ENCODE data around the gene RAD51B. TPM values are rescaled to one million over a fixed set of nuclear protein-coding genes. Genes with fewer than 3 reads are reported as not detected.
"Not testable (repeated sequence)": the region's sequence is repeated elsewhere in the genome, so short reads cannot be mapped to it uniquely, and the experiment has no call there.

Gene RAD51B
- total and polyA plus RNA-seq, 2 of the 13 experiments (the other 11 are each of a cell fraction or from before 2014, with no cell fraction given): 7.0 to 9.5 TPM

GRCh38 chr14:67816326-67817002, 3.1 kb upstream of the RAD51B start, which contains the start of gene ZFYVE26 (continued):
- TF ChIP-seq ZGPAT (CRISPR knock-in tag; IDR thresholded peaks at IDR 0.05): peak; percentile 73

- Histone ChIP-seq H3K9ac (ENCODE audit: insufficient read depth, low read depth, low read length) (no peak overlapping the region), H2AFZ (ENCODE audit: low read length) (no peak overlapping the region), H4K20me1 (ENCODE audit: insufficient read depth, low read length) (no peaks in the 10 kb centered on the region), H3K4me3 (replicated peaks in 1 of 3; ENCODE audit: insufficient read depth in 1 of 3, low read depth in 2 of 3, low read length in 3 of 3) (0 out of 6 replicates have a peak overlapping the region, but pooled peaks of 1 of the 3 experiments have one; percentile 84), H3K9me3 (ENCODE audit: low read length) (no peaks in the 10 kb centered on the region), H3K4me1 (ENCODE audit: insufficient read depth, low read length) (peaks cover 35% of the 10 kb centered on the region), H3K27me3 (ENCODE audit: control insufficient read depth in 1 of 2, insufficient read depth in 2 of 2, low read length in 2 of 2) (no peaks in the 10 kb centered on the region; a peak in 1 of 5 replicates), H3K27ac (ENCODE audit: extremely low read length, insufficient read depth, low read length) (no peak overlapping the region), H3K36me3 (replicated peaks in 1 of 2; ENCODE audit: control insufficient read depth in 1 of 2, insufficient read depth in 2 of 2, low read length in 2 of 2) (peaks cover 2 to 7% of the 10 kb centered on the region in 2 experiments; a peak in 4 of 5 replicates), H3K79me2 (ENCODE audit: insufficient read depth, low read length) (peaks cover 19% of the 10 kb centered on the region), H3K4me2 (ENCODE audit: low read depth, low read length) (no peak overlapping the region)
- BruUV-seq (replicated peaks): no TSS peak
- ChIA-PET POLR2A (interaction anchor here (1.9 kb wide), 1 partner anchor 218 kb away, joined by 6 read pairs; the partner anchor contains the start of gene PIGH), CTCF (ENCODE audit: low intra/inter-chr PET ratio, low total read pairs) (no interaction called here)
- DNase-seq (ENCODE audit: low spot score) (no peak), ATAC-seq (no peak), FAIRE-seq (no peak)
- TF ChIP-seq ZFP1 (CRISPR knock-in tag; IDR thresholded peaks at IDR 0.05) (no peak), ZNF775 (CRISPR knock-in tag; IDR thresholded peaks at IDR 0.05; ENCODE audit: borderline replicate concordance) (no peak), ZNF766 (CRISPR knock-in tag; IDR thresholded peaks at IDR 0.05; ENCODE audit: borderline replicate concordance) (no peak), HNRNPLL (IDR thresholded peaks at IDR 0.05; ENCODE audit: low read depth, low read length, poor library complexity, severe bottlenecking) (no peak), ZNF468 (CRISPR knock-in tag; IDR thresholded peaks at IDR 0.05) (no peak)
- in situ Hi-C loops (cut with HindIII; ENCODE audit: extremely low pct_ligation_motif_present, low pct_unique_long_range_greater_than_20kb) (no loop called here), intact Hi-C loops (cut with micrococcal nuclease; ENCODE audit: unreplicated experiment) (no loop called here)
- WGBS (ENCODE audit: low lambda C conversion rate): 90% methylated on average over 14 of the region's 14 CpGs
Measured at GRCh38 chr14:67817750-67818438, 1.7 kb upstream of the RAD51B start.

GRCh38 chr14:67818476-67818875, 1.1 kb upstream of the RAD51B start:
- peaks cover 18% of the 10 kb centered on the region for H3K79me2 ChIP-seq (ENCODE audit: insufficient read depth, low read length)
- H3K36me3 ChIP-seq (replicated peaks in 1 of 2; ENCODE audit: control insufficient read depth in 1 of 2, insufficient read depth in 2 of 2, low read length in 2 of 2); in situ Hi-C loops (cut with HindIII; ENCODE audit: extremely low pct_ligation_motif_present, low pct_unique_long_range_greater_than_20kb); H3K27me3 ChIP-seq (ENCODE audit: control insufficient read depth in 1 of 2, insufficient read depth in 2 of 2, low read length in 2 of 2); H3K4me3 ChIP-seq (replicated peaks in 1 of 3; ENCODE audit: insufficient read depth in 1 of 3, low read depth in 2 of 3, low read length in 3 of 3); H2AFZ ChIP-seq (ENCODE audit: low read length); H3K9ac ChIP-seq (ENCODE audit: insufficient read depth, low read depth, low read length); H3K9me3 ChIP-seq (ENCODE audit: low read length); intact Hi-C loops (cut with micrococcal nuclease; ENCODE audit: unreplicated experiment); ATAC-seq; DNase-seq (ENCODE audit: low spot score); H3K27ac ChIP-seq (ENCODE audit: extremely low read length, insufficient read depth, low read length); POLR2A ChIA-PET; H4K20me1 ChIP-seq (ENCODE audit: insufficient read depth, low read length); BruUV-seq (replicated peaks); CTCF ChIA-PET (ENCODE audit: low intra/inter-chr PET ratio, low total read pairs); H3K4me2 ChIP-seq (ENCODE audit: low read depth, low read length); FAIRE-seq: not testable (repeated sequence)
- H3K4me1 ChIP-seq (ENCODE audit: insufficient read depth, low read length): peaks cover 35% of the 10 kb centered on the region
- 91% methylated on average over 6 of the region's 6 CpGs for WGBS (ENCODE audit: low lambda C conversion rate)

Data from HepG2 (cell line).